ENCODE results near the gene RNU1-3. TPM values are rescaled to one million over a fixed set of nuclear protein-coding genes. Genes with fewer than 3 reads are reported as not detected.
A peak's percentile ranks its signal among the peaks of the same experiment; 100 is the strongest.
"Not testable (repeated sequence)": the region's sequence is repeated elsewhere in the genome, so short reads cannot be mapped to it uniquely, and the experiment has no call there.

RNU1-3 gene
- total and polyA plus RNA-seq, 5 experiments from 2014 or later, result 22.6 to 3,916 (median 3,449) TPM; not detected in 2

DNA sequence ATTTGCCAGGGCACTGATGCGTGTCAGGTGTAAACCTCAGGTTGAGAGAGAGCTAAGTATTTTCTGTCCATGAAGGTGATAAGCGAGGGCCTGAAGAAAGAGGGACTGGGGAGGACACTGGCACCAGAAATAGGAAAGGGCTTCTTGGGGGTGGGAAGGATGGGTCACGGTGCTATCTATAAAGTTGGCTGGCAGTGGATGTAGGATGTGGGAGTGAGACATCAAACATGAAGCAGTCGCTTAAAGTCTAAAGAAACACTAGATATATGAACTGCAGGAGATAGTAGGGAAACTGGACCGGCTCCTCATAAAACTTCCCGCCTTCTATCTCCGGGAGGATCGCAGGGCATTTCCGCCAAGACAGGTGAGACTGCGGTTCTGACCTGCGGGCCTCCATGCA, 912 bp downstream of the RNU1-3 start:
- H3K36me3 Mint-ChIP-seq, H3K4me1 Mint-ChIP-seq, H3K27me3 Mint-ChIP-seq, DNase-seq, ATAC-seq, H3K4me3 Mint-ChIP-seq, POLR2A ChIA-PET, H3K9me3 Mint-ChIP-seq, H3K27ac Mint-ChIP-seq: not testable (repeated sequence)

DNA sequence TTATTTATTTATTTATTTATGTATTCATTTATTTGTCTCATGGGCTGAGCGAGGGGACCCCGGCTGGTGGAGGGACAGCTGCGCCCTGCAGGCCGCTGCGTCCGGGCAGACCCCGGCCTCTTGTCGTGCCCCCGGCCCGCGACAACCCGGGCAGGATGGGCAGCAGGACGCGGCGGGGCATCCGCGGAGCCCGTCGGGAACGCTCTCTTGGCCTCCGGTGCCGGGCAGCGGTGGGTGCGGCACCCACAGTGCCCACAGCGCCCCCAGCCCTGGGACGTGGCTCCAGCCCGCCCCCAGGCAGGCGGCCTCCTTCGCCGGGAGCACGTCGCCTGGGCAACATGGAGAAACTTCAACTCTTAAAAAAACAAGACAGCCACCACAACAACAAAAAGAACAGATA, 8.5 kb downstream of the RNU1-3 start:
- H3K9me3 Mint-ChIP-seq, POLR2A ChIA-PET, ATAC-seq: not testable (repeated sequence)

DNA sequence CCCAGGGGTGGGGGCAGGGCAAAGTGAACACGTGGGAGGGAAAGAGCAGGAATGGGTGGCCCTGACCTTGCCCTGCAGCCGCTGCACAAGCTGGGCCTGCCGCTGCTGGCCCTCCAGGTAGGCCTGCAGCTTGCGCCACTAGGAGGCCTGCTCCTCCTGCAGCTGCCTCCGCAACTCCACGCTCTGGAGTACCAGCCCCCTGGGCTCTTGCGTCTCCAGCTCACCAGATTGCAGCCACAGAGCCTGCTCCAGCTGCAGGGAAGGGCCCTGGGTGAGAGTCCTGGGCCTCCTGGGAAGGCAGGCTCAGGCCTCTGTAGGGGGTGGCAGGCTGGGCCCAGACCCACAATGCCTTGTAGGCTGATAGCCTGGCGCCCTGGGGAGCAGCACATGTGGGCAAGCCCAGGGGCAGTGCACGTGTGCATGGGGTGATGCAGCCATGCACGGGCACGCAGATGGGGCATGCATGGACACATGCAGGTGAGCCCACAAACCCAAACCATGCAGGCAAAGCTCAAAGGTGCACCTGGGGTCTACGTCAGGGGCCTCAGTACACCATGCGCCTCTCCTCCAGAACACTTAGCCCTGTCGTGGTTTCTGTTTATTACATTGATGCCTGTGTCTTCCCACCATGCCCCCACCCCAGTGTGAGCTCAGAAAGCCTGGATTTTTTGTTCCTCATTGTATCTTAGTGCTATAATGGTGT, 9.6 kb downstream of the RNU1-3 start:
- H3K27me3 Mint-ChIP-seq, ATAC-seq, POLR2A ChIA-PET, H3K4me3 Mint-ChIP-seq, H3K9me3 Mint-ChIP-seq, H3K27ac Mint-ChIP-seq, H3K4me1 Mint-ChIP-seq, DNase-seq, H3K36me3 Mint-ChIP-seq: not testable (repeated sequence)

More for the DNA sequence above, 8.5 kb downstream of the RNU1-3 start:
- H3K4me1 Mint-ChIP-seq, H3K36me3 Mint-ChIP-seq, H3K27ac Mint-ChIP-seq, H3K27me3 Mint-ChIP-seq, H3K4me3 Mint-ChIP-seq, DNase-seq: not testable (repeated sequence)

DNA sequence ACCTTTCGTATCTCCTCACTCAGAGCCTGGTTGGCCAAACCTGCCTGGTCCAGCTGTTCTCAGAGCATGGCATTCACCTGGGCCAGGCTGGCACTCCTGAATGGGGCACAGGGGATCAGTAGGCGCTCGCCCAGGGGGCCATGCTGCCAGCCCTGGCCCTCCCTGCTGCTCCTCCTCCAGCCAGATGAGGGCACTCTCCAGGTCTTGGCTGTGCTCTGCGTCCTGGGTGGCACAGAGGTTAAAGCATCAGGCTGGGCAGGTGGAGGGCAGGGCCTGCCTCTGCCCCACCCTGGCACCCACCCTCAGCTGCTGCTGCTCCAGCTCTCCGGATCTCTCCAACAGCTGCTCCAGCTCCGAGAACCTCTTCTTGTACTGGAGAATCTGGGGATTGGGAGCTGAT, 10.2 kb downstream of the RNU1-3 start:
- H3K4me1 Mint-ChIP-seq, H3K36me3 Mint-ChIP-seq, POLR2A ChIA-PET, H3K9me3 Mint-ChIP-seq, H3K27ac Mint-ChIP-seq, H3K4me3 Mint-ChIP-seq, H3K27me3 Mint-ChIP-seq: not testable (repeated sequence)
- DNase-seq (peak in 1 of 10 donors; percentile 53), ATAC-seq (peak; percentile 67 to 70)

DNA sequence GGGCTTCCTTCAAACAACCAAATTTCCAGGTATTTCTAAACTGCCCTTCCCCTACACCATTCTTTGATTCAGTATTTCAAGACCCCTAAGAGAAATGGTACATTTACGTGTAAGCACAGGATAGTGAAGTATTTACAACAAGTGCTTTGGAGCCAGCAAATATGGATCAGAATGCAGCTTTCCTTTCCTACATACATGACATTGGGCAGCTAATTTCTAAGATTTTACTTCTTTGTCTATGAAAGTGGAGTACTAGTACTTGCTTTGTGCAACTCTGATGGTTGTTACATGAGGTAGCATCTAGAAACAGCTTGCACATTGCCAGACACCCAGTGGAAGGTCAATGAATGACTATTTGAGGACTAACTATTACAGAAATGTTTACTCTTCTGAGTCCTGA, 15.2 kb downstream of the RNU1-3 start:
- H3K27me3 Mint-ChIP-seq, H3K36me3 Mint-ChIP-seq, H3K4me3 Mint-ChIP-seq, H3K9me3 Mint-ChIP-seq, POLR2A ChIA-PET, DNase-seq, H3K27ac Mint-ChIP-seq, ATAC-seq, H3K4me1 Mint-ChIP-seq: not testable (repeated sequence)

DNA sequence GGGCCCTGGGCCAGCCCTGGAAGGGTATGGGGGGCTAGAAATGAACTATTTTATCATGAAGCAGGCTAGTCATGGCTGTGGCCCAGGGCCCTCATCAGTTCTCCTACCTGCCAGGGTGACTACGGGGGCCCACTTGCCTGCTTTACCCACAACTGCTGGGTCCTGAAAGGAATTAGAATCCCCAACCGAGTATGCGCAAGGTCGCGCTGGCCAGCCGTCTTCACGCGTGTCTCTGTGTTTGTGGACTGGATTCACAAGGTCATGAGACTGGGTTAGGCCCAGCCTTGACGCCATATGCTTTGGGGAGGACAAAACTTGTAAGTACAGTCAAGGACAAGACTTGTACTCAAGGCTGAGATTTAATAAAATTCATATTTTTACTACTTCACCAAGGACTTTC, 16.8 kb downstream of the RNU1-3 start:
- ATAC-seq, H3K4me1 Mint-ChIP-seq, H3K27me3 Mint-ChIP-seq, H3K36me3 Mint-ChIP-seq, H3K27ac Mint-ChIP-seq, POLR2A ChIA-PET, H3K4me3 Mint-ChIP-seq, H3K9me3 Mint-ChIP-seq: not testable (repeated sequence)
- DNase-seq, result peak in 2 of 10 donors; percentile 1 to 17

DNA sequence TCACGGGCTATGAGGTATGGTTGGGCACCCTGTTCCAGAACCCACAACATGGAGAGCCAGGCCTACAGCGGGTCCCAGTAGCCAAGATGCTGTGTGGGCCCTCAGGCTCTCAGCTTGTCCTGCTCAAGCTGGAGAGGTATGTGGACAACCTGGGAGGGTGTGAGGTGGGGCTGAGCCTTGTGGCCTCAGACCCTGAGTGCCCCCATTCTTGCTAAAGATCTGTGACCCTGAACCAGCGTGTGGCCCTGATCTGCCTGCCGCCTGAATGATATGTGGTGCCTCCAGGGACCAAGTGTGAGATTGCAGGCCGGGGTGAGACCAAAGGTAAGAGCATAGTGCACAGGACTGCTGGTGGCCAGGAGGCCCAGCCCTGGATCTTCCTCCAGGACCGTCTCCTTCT, 17.4 kb downstream of the RNU1-3 start:
- ATAC-seq, H3K27ac Mint-ChIP-seq, H3K9me3 Mint-ChIP-seq, POLR2A ChIA-PET, H3K36me3 Mint-ChIP-seq, H3K27me3 Mint-ChIP-seq, H3K4me1 Mint-ChIP-seq: not testable (repeated sequence)
- H3K4me3 Mint-ChIP-seq, result peak overlapping the region in 3 of 10 donors; percentile 14 to 46 (median 23)
- DNase-seq, result peak in 2 of 10 donors; percentile 5 to 17

DNA sequence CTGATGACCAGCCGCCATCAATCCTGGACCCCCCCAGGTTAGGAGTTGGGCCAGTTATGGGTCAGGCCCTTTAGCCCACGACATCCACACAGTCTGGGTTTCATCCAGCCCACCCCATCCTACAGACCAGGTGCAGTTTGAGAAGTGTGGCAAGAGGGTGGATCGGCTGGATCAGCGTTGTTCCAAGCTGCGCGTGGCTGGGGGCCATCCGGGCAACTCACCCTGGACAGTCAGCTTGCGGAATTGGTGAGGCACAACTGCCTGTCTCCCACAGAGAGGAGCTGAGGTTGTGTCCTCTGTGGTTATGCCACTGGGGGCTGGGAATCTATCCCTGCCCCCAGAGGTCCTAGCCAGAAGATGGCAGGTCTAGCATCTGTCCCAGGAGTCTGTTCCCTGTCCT, 18.0 kb downstream of the RNU1-3 start:
- peak overlapping the region in 2 of 10 donors; percentile 48 to 60 for H3K4me3 Mint-ChIP-seq
- H3K27me3 Mint-ChIP-seq, H3K27ac Mint-ChIP-seq, H3K4me1 Mint-ChIP-seq, POLR2A ChIA-PET, ATAC-seq, H3K36me3 Mint-ChIP-seq, H3K9me3 Mint-ChIP-seq: not testable (repeated sequence)
- DNase-seq, result peak in 1 of 10 donors; percentile 16

DNA sequence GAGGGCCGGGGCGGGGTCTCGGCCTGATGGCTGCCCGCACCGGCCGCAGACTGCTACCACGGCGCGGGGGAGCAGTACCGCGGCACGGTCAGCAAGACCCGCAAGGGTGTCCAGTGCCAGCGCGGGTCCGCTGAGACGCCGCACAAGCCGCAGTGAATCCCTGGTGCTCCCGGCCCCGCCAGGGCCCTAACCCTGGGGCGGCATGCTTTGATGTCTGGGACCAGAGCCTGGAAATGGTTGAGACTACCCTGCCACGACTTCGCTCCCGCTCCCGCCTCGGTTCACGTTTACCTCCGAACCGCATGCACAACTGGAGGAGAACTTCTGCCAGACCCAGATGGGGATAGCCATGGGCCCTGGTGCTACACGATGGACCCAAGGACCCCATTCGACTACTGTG, 18.5 kb downstream of the RNU1-3 start:
- H3K4me1 Mint-ChIP-seq, ATAC-seq, POLR2A ChIA-PET, H3K27me3 Mint-ChIP-seq, H3K27ac Mint-ChIP-seq, H3K9me3 Mint-ChIP-seq, H3K36me3 Mint-ChIP-seq: not testable (repeated sequence)
- peak in 2 of 10 donors; percentile 11 to 17 for DNase-seq
- H3K4me3 Mint-ChIP-seq, result peak overlapping the region in 3 of 10 donors; percentile 40 to 60 (median 48)

DNA sequence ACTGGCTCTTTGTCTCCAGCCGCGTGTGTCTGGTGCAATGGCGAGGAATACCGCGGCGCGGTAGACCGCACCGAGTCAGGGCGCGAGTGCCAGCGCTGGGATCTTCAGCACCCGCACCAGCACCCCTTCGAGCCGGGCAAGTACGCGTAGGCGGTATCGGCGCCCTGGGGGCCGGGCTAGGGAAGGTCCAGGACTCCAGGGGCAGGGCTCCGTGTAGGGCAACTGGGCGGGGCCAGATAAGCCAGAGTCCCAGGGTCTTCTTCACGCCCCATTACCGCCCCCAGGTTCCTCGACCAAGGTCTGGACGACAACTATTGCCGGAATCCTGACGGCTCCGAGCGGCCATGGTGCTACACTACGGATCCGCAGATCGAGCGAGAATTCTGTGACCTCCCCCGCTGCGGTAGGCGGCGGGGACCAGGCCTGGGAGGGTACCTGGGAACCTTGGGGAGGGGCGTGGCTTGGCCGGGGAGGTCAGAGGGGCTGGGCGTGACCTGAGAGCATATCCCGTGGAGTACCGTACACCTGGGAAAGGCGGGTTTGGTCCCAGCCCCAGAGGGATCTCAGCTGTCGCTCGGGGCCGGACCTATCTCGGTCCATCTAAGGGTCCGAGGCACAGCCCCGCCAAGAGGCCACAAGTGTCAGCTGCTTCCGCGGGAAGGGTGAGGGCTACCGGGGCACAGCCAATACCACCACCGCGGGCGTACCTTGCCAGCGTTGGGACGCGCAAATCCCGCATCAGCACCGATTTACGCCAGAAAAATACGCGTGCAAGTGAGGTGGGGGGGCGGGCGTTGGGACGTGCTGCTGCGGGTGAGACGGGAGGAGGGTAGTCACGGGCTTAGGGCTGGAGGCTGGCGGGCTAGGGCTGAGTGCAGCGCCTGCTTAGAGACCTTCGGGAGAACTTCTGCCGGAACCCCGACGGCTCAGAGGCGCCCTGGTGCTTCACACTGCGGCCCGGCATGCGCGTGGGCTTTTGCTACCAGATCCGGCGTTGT, 19.3 kb downstream of the RNU1-3 start:
- H3K4me1 Mint-ChIP-seq, H3K9me3 Mint-ChIP-seq, POLR2A ChIA-PET, H3K36me3 Mint-ChIP-seq, H3K27me3 Mint-ChIP-seq: not testable (repeated sequence)
- DNase-seq (peak in 9 of 10 donors; percentile 5 to 79 (median 45)), ATAC-seq (peak; percentile 21 to 27)
- peak overlapping the region in 5 of 10 donors; percentile 23 to 85 (median 67) for H3K27ac Mint-ChIP-seq
- H3K4me3 Mint-ChIP-seq, result peak overlapping the region; percentile 36 to 85 (median 70)

DNA sequence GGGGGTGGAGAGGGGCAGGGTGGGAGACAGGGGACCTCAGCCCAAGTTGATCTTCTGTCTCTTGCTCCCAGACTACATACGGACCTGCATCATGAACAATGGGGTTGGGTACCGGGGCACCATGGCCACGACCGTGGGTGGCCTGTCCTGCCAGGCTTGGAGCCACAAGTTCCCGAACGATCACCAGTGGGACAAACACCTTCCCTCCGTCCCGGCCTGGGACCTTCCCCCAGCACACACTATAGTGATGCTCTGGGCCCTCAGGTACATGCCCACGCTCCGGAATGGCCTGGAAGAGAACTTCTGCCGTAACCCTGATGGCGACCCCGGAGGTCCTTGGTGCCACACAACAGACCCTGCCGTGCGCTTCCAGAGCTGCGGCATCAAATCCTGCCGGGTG, 20.0 kb downstream of the RNU1-3 start:
- H3K27me3 Mint-ChIP-seq, H3K36me3 Mint-ChIP-seq, DNase-seq, ATAC-seq, POLR2A ChIA-PET, H3K4me1 Mint-ChIP-seq, H3K9me3 Mint-ChIP-seq: not testable (repeated sequence)
- Mint-ChIP-seq H3K4me3 (peak overlapping the region in 1 of 10 donors; percentile 83), H3K27ac (peak overlapping the region in 3 of 10 donors; percentile 46 to 76 (median 57))

DNA sequence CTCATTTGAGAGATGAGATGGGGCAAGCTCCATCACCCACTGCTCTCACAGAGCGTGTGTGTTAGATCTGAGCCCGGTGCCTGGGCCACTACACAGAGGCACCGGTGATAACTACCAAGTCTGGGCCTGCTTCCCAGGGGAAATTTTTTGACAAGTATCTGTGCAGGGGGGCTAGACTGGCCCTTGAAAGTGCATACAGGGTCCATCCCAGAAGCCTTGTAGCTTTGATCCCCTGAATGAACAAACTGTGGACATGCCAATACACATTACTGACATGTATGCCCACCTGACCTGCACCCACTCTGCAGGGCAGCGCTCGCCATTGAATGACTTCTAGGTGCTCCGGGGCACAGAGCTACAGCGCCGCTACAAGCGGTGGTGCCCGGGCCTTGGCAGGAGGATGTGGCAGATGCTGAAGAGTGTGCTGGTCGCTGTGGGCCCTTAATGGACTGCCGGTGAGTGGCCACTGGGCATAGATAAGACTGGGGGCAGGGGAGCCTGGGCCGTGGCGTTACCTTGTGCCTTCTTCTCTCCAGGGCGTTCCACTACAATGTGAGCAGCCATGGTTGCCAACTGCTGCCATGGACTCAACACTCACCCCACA, 20.6 kb downstream of the RNU1-3 start:
- Mint-ChIP-seq H3K4me3 (peak overlapping the region in 5 of 10 donors; percentile 28 to 83 (median 48)), H3K27ac (peak overlapping the region in 5 of 10 donors; percentile 51 to 76 (median 63))

More for the DNA sequence above, 20.6 kb downstream of the RNU1-3 start:
- POLR2A ChIA-PET, result interaction anchor here (0.8 kb wide), 1 partner anchor 259 kb away, joined by 3 read pairs; no protein-coding TSS in a partner anchor
- not testable (repeated sequence) for ATAC-seq, H3K36me3 Mint-ChIP-seq, H3K4me1 Mint-ChIP-seq, H3K27me3 Mint-ChIP-seq, H3K9me3 Mint-ChIP-seq
- peak in 4 of 10 donors; percentile 0 to 60 (median 8) for DNase-seq
